Left hindlimb (tissue), 1 donor: ENCODE measurements around the gene YY1.
"Not testable (repeated sequence)": the region's sequence is repeated elsewhere in the genome, so short reads cannot be mapped to it uniquely, and the experiment has no call there.

ENCODE experiments used
- DNase-seq: peaks from one replicate; pipeline ENCODE4 v3.0.0-alpha.2; 2018

The YY1 gene

DNA sequence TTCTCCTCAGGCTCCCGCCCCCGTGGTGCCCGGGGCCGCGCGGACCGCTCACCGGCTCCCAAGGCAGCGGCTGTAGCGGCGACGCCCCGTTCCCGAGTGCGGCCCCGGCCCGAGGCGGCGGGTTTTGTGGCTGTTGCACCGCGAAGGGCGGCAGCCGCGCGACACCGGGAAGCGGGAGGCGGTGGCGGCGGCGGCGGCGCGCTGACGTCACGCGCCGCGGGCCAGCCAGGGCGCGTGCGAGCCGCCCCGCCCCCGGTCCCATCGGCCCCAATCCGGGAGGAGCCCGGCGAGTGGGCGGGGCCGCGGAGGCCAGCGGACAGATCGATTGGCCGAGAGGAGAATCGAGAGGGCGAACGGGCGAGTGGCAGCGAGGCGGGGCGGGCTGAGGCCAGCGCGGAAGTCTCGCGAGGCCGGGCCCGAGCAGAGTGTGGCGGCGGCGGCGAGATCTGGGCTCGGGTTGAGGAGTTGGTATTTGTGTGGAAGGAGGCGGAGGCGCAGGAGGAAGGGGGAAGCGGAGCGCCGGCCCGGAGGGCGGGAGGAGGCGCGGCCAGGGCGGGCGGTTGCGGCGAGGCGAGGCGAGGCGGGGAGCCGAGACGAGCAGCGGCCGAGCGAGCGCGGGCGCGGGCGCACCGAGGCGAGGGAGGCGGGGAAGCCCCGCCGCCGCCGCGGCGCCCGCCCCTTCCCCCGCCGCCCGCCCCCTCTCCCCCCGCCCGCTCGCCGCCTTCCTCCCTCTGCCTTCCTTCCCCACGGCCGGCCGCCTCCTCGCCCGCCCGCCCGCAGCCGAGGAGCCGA is at the start of gene YY1:
Gene YY1 (plus strand): TSS at position 726 of the 792 bp plus-strand sequence. CDS start 101 bp downstream, outside the sequence.
- peak; percentile 99 for DNase-seq

GRCh38 chr14:100190126-100190525 is 48.8 kb upstream of the YY1 start:
- DNase-seq = no peak

DNA sequence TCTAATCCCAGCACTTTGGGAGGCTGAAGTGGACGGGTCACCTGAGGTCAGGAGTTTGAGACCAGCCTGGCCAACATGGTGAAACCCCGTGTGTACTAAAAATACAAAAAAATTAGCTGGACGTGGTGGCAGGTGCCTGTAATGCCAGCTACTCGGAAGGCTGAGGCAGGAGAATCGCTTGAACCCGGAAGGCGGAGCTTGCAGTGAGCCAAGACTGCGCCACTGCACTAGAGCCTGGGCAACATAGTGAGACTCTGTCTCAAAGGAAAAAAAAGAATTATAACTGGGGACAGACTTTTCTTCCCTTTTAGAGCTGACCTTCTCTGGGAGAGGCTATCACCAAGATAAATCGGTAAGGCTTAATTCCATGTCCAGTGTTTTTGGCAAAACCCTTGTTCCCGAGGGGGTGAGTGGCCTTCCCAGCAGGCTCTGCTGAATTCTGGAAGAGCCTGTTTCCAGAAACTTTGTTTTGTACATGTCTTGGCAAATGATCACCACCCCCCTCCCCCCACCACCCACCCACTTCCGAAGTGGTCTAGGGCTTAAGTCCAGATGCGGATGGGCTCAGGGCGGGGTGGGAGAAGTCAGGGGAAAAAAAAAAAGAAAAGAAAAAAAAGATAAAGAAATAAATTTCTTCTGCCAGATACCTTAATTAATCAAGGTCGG is 47.2 kb upstream of the YY1 start:
- DNase-seq = peak; percentile 56

GRCh38 chr14:100192250-100192671 is 46.7 kb upstream of the YY1 start:
- peak; percentile 52 for DNase-seq

- peak; percentile 99 for DNase-seq
These were observed 46.1 kb upstream of the YY1 start for GRCh38 chr14:100192672-100193416.

GRCh38 chr14:100193417-100194357 is 45.3 kb upstream of the YY1 start:
- DNase-seq = peak; percentile 41

DNA sequence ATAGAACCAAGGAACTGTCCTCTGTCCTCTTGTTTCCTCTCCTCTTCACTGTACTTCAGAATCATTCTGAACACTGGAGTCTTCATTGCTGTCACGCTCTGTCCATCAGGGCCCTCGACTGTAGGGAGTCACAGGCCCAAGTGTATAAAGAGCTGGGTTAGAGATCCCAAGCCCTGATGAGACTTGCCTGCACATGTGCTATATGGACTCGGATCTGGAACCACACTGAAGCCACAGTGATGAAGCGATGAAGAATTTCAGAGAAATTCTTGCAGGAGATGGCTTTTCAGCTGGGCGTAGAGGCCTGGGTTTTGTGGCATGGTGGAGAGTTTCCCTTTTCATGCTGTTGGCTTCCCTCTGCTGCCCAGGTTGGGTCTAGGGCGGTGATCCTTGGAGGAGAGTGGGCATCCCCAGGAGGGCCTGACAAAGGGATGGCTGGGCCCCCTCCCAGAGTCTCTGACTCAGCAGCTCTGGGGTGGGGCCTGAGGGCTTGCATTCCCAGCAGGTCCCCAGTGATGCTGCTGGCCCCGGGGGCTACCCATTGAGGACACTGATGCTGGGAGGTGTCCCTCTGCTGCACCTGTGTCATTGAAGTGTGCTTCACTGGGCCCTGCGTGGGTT is 39.6 kb upstream of the YY1 start:
- no peak for DNase-seq

DNA sequence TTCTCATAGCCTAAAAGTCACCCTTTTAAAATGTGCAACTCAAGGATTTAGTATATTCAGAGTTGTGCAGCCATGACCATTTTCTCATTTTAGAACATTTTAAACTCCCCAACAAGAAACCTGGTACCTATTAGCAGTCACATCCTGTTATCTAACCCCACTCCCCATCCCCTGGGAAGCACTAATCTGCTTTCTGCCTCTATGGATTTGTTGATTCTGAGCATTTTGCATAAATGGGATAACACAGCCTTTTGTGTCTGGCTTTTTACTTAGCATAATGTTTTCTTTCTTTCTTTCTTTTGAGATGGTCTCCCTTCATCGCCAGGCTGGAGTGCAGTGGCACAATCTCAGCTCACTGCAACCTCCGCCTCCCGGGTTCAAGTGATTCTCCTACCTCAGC is 38.6 kb upstream of the YY1 start:
- no peak for DNase-seq

GRCh38 chr14:100201701-100202100 is 37.2 kb upstream of the YY1 start:
- DNase-seq = no peak

DNA sequence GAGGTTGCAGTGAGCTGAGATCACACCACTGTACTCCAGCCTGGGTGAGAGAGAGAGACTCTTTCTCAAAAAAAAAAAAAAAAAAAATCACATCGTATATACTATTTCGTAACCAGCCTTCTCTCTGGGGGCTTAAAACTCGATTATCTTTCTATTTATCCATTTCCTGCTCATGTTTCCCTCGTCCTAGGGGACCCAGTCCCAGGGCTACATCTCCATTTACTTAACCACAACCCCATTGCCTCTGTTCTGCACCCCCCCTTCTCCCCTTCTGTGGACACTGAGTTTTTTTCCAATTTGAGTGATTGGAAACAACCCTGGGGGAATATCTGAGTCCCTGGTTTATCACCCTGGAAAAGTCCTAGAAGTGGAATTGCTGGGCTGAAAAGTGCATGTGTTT is 36.2 kb upstream of the YY1 start:
- no peak for DNase-seq

- no peak for DNase-seq
These were observed 35.8 kb upstream of the YY1 start for GRCh38 chr14:100203146-100203545.

DNA sequence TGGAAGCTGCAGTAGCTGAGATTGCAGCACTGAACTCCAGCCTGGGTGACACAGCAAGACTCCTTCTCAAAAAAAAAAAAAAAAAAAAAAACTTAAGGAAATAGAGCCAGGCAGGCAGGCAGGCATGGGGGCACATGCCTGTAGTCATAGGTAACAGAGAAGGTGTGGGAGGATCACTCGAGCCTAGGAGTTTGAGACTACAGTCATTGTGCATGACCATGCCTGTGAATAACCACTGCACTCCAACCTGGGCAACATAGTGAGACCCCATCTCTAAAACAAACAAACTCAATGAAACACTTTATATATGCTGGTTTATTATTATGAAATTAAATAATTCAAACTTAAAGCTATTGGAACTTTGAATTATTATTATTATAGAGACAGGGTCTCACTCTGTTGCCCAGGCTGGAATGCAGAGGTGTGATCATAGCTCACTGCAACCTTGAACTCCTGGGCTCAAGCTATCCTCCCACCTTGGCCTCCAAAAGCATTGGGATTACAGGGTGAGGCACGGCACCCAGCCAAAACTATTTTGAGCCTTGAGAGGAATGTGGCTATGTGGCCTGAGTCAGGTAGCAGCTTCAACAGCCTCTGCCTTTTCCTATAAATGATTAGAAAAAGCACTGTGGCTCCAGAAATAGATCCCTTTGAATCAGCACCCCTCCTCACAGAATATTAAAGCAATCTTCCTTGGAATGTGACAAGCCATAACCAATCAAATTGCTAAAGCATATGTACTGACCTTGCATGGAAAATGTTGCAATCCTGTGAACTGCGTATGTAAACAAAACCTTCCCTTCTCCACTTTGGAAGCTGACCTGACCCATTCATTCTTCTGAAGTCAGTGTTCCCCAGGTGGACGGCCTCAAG is 34.7 kb upstream of the YY1 start:
- no peak for DNase-seq

- DNase-seq = not testable (repeated sequence)
These were observed 34.1 kb upstream of the YY1 start for GRCh38 chr14:100204835-100205167.

GRCh38 chr14:100207588-100207987 is 31.4 kb upstream of the YY1 start:
- not testable (repeated sequence) for DNase-seq

- not testable (repeated sequence) for DNase-seq
These were observed 30.8 kb upstream of the YY1 start for GRCh38 chr14:100208136-100208535.

DNA sequence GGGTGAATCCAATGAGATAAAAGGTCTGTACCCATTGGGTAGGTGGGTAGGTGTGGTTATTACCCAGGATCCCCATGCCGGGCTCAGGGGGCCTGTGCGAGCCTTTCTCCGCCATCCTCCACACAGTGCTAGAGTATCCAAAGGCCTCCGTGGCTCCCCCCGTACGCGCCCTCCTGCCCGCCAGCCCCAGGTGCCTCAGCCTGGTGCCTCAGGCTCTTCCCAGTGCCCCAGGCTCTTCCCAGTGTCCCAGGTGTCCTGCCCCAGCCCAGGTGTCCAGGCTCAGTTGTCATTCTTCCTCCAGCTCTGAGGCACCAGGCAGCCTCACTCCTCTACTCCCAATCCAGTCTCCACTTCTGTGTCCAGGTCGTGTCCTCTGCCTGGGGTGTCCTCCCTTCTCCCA is 27.6 kb upstream of the YY1 start:
- DNase-seq = no peak

- DNase-seq = no peak
These were observed 27.1 kb upstream of the YY1 start for GRCh38 chr14:100211893-100212292.

GRCh38 chr14:100212476-100213333 is 26.2 kb upstream of the YY1 start:
- no peak for DNase-seq

DNA sequence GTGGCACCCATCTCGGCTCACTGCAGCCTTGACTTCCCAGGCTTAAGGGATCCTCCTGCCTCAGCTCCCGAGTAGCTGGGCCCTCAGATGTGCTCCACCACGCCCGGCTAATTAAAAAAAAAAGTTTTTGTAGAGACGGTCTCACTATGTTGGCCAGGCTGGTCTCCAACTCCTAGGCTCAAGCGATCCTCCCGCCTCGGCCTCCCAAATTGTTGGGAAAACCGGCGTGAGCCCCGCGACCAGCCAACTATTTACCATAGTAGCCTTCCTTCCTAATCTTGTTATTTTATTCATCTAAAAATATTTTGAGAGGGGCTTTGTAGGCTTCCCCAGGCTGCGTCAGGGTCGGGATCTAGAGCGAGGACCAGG is 25.4 kb upstream of the YY1 start:
- DNase-seq = no peak
